SH-SY5Y (cell line): Measurements from ENCODE around the gene DSCAML1.

Experiments used
- GATA2 ChIP-seq: IDR thresholded peaks from 2 replicates; pipeline ENCODE4 v1.6.1; 2011; ENCODE audit warnings: mild to moderate bottlenecking, low read depth, low read length
- GATA3 ChIP-seq: IDR thresholded peaks from 2 replicates; pipeline ENCODE4 v1.6.1; 2011; ENCODE audit warnings: low read depth, mild to moderate bottlenecking, low read length, moderate library complexity

GRCh38 chr11:117586392-117586791, 210.6 kb downstream of the DSCAML1 start:
- no peak for TF ChIP-seq GATA2
- TF ChIP-seq GATA3 = no peak
